Left lung (tissue), 10 donors: ENCODE data around the gene AZGP1. TPM values are rescaled to one million over a fixed set of nuclear protein-coding genes. Genes with fewer than 3 reads are reported as not detected.
"Not testable (repeated sequence)": the region's sequence is repeated elsewhere in the genome, so short reads cannot be mapped to it uniquely, and the experiment has no call there.

Experiments
- ATAC-seq: fragments of 200-7000 bp; cut with Tn5 transposase; one replicate; pipeline ENCODE4 v1.9.1; 2020; ENCODE audit warnings: moderate library complexity
- DNase-seq, 4 donors: peaks; one replicate each; pipeline ENCODE4 v3.0.0-alpha.2; 2013 to 2020
- H3K27ac ChIP-seq, 2 donors: fragments of 200-600 bp; sonication (generic) in 1 of 2; one replicate each; pipeline versions ENCODE4 v1.5.0 to v1.8.0; 2020 to 2021
- H3K27me3 ChIP-seq, 2 donors: fragments of 200-600 bp; sonication (generic) in 1 of 2; one replicate each; pipeline versions ENCODE4 v1.5.0 to v1.8.0; 2020 to 2021
- H3K36me3 ChIP-seq, 2 donors: fragments of 200-600 bp; sonication (generic) in 1 of 2; one replicate each; pipeline versions ENCODE4 v1.5.0 to v1.8.0; 2020 to 2021
- H3K4me1 ChIP-seq, 2 donors: fragments of 200-600 bp; one replicate each; pipeline ENCODE4 v1.8.0; 2021
- H3K4me3 ChIP-seq, 2 donors: fragments of 200-600 bp; sonication (generic) in 1 of 2; one replicate each; pipeline versions ENCODE4 v1.5.0 to v1.8.0; 2020 to 2021; ENCODE audit warnings: mild to moderate bottlenecking in 1 of 2
- H3K9me3 ChIP-seq, 2 donors: fragments of 200-600 bp; sonication (generic) in 1 of 2; one replicate each; pipeline versions ENCODE4 v1.5.0 to v1.8.0; 2020 to 2021
- CTCF ChIP-seq, 2 donors: fragments of 200-600 bp; sonication (generic) in 1 of 2; IDR thresholded peaks; one replicate each; pipeline versions ENCODE4 v1.5.0 to v1.8.0; 2021; ENCODE audit warnings: antibody characterized with exemption in 2 of 2
- intact Hi-C, 2 donors: fragments of 100-400 bp; cut with DNase I; formaldehyde crosslinking; loops; one replicate each; pipeline versions ENCODE4 v1.11.2 to v1.14.2; 2022
- polyA plus RNA-seq, 6 donors: library from polyadenylated mRNA; unstranded; fragments of 120-200 nt; gene quantifications; one replicate each; pipeline ENCODE4 v1.2.1, GENCODE V29; 2013; ENCODE audit not compliant: insufficient read length in 6 of 6
- total RNA-seq, 2 donors: library from RNA; stranded (reverse); fragmentation: NEBNext Ultra II Directional; extraction: Animal tissue kit (Norgen Biotek cat#: 25700); gene quantifications; one replicate each; pipeline ENCODE4 v1.2.1, GENCODE V29; 2021
- donor health status: DM: no; HTN: yes; CAD: no.
- donor health status: DM: no; HTN: no; CAD: no.

Gene AZGP1
- total and polyA plus RNA-seq, 8 donors = 0.29 to 110 (median 1.2) TPM

GRCh38 chr7:99987846-99988245, 12.0 kb upstream of the AZGP1 start:
- no peak overlapping the region for H3K27ac ChIP-seq
- DNase-seq = no peak
- no peaks in the 10 kb centered on the region for H3K36me3 ChIP-seq
- H3K4me1 ChIP-seq = peaks cover 0 to 18% of the 10 kb centered on the region in 2 donors
- ATAC-seq = no peak
- no peaks in the 10 kb centered on the region for H3K9me3 ChIP-seq
- no peak overlapping the region for H3K4me3 ChIP-seq
- no peak for TF ChIP-seq CTCF (IDR thresholded peaks at IDR 0.05)
- intact Hi-C loops = no loop called here
- H3K27me3 ChIP-seq = no peaks in the 10 kb centered on the region

- intact Hi-C loops, H3K9me3 ChIP-seq, H3K4me3 ChIP-seq, ATAC-seq, DNase-seq, H3K27ac ChIP-seq, H3K36me3 ChIP-seq, H3K27me3 ChIP-seq: not testable (repeated sequence)
- peaks cover 0 to 16% of the 10 kb centered on the region in 2 donors for H3K4me1 ChIP-seq
These were observed 11.5 kb upstream of the AZGP1 start for GRCh38 chr7:99987306-99987705.

GRCh38 chr7:99984593-99984992, 8.8 kb upstream of the AZGP1 start:
- no peak overlapping the region for H3K4me3 ChIP-seq
- DNase-seq (no peak), ATAC-seq (peak; percentile 52)
- intact Hi-C loops = no loop called here
- TF ChIP-seq CTCF (IDR thresholded peaks at IDR 0.05) = no peak
- H3K36me3 ChIP-seq = no peaks in the 10 kb centered on the region
- H3K4me1 ChIP-seq = no peaks in the 10 kb centered on the region
- no peak overlapping the region for H3K27ac ChIP-seq
- peaks cover 0 to 5% of the 10 kb centered on the region in 2 donors for H3K9me3 ChIP-seq
- no peaks in the 10 kb centered on the region for H3K27me3 ChIP-seq

GRCh38 chr7:99981066-99981465, 5.2 kb upstream of the AZGP1 start:
- H3K4me3 ChIP-seq, H3K9me3 ChIP-seq, intact Hi-C loops, H3K4me1 ChIP-seq, DNase-seq, H3K36me3 ChIP-seq, ATAC-seq, H3K27me3 ChIP-seq, H3K27ac ChIP-seq: not testable (repeated sequence)

GRCh38 chr7:99980448-99980872, 4.6 kb upstream of the AZGP1 start:
- H3K9me3 ChIP-seq, intact Hi-C loops, H3K36me3 ChIP-seq, H3K27me3 ChIP-seq, H3K4me3 ChIP-seq, DNase-seq, ATAC-seq, H3K4me1 ChIP-seq, H3K27ac ChIP-seq: not testable (repeated sequence)

GRCh38 chr7:99979814-99980225, 4.0 kb upstream of the AZGP1 start:
- H3K36me3 ChIP-seq, H3K4me1 ChIP-seq, H3K9me3 ChIP-seq, H3K27ac ChIP-seq, H3K4me3 ChIP-seq, H3K27me3 ChIP-seq: not testable (repeated sequence)
- peak; percentile 64 to 68 for TF ChIP-seq CTCF (IDR thresholded peaks at IDR 0.05)
- DNase-seq (peak in 1 of 4 donors; percentile 80), ATAC-seq (peak; percentile 92)
- intact Hi-C loops = loop anchor here in 1 of 2 donors (10.0 kb wide), 1 partner anchor 55 kb away; the partner anchor contains the start of gene GJC3

GRCh38 chr7:99976626-99977025, 795 bp upstream of the AZGP1 start:
- Histone ChIP-seq H3K27me3 (no peaks in the 10 kb centered on the region), H3K4me1 (no peaks in the 10 kb centered on the region), H3K27ac (no peak overlapping the region), H3K36me3 (no peaks in the 10 kb centered on the region), H3K4me3 (no peak overlapping the region), H3K9me3 (no peaks in the 10 kb centered on the region)
- DNase-seq = no peak
- ATAC-seq = no peak
- intact Hi-C loops = loop anchor here in 1 of 2 donors (10.0 kb wide), 1 partner anchor 52 kb away; the partner anchor contains the start of gene GJC3
- TF ChIP-seq CTCF (IDR thresholded peaks at IDR 0.05) = no peak
